ENCODE data around the gene SMAD5. TPM values are rescaled to one million over a fixed set of nuclear protein-coding genes. Genes with fewer than 3 reads are reported as not detected.
A peak's percentile ranks its signal among the peaks of the same experiment; 100 is the strongest.

The SMAD5 gene
- total and polyA plus RNA-seq, 2 of the 13 experiments (the other 11 are each of a cell fraction or from before 2014, with no cell fraction given): 27.2 to 48.5 TPM

- intact Hi-C loops (cut with micrococcal nuclease; ENCODE audit: unreplicated experiment) (no loop called here), in situ Hi-C loops (cut with HindIII; ENCODE audit: extremely low pct_ligation_motif_present, low pct_unique_long_range_greater_than_20kb) (loop anchor here (25.0 kb wide), 1 partner anchor 558 kb away; no protein-coding TSS in a partner anchor)
- WGBS (ENCODE audit: low lambda C conversion rate): 54% methylated on average over 4 of the region's 5 CpGs
- BruUV-seq (replicated peaks): no TSS peak
- peak; percentile 44 for DNase-seq (ENCODE audit: low spot score)
- H3K4me1 ChIP-seq (ENCODE audit: insufficient read depth, low read length): peaks cover 39% of the 10 kb centered on the region
- no peak overlapping the region for H3K27ac ChIP-seq (ENCODE audit: extremely low read length, insufficient read depth, low read length)
- FAIRE-seq: no peak
- no peak overlapping the region for H3K4me3 ChIP-seq (replicated peaks in 1 of 3; ENCODE audit: insufficient read depth in 1 of 3, low read depth in 2 of 3, low read length in 3 of 3)
- no peaks in the 10 kb centered on the region for H3K79me2 ChIP-seq (ENCODE audit: insufficient read depth, low read length)
- H3K36me3 ChIP-seq (replicated peaks in 1 of 2; ENCODE audit: control insufficient read depth in 1 of 2, insufficient read depth in 2 of 2, low read length in 2 of 2): no peaks in the 10 kb centered on the region
- H2AFZ ChIP-seq (ENCODE audit: low read length): no peak overlapping the region
- TF ChIP-seq, protein P1, sequence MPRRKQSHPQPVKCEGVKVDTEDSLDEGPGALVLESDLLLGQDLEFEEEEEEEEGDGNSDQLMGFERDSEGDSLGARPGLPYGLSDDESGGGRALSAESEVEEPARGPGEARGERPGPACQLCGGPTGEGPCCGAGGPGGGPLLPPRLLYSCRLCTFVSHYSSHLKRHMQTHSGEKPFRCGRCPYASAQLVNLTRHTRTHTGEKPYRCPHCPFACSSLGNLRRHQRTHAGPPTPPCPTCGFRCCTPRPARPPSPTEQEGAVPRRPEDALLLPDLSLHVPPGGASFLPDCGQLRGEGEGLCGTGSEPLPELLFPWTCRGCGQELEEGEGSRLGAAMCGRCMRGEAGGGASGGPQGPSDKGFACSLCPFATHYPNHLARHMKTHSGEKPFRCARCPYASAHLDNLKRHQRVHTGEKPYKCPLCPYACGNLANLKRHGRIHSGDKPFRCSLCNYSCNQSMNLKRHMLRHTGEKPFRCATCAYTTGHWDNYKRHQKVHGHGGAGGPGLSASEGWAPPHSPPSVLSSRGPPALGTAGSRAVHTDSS (CRISPR knock-in tag; conservative IDR thresholded peaks at IDR 0.05): no peak
- TF ChIP-seq ZNF350 (CRISPR knock-in tag; IDR thresholded peaks at IDR 0.05; ENCODE audit: borderline replicate concordance, low read depth) (no peak), TEAD3 (CRISPR knock-in tag; optimal IDR thresholded peaks at IDR 0.05; ENCODE audit: borderline replicate concordance) (peak; percentile 96), FOXP1 (IDR thresholded peaks at IDR 0.05) (no peak), FOXP1 (CRISPR knock-in tag; IDR thresholded peaks at IDR 0.05) (no peak), CC2D1A (CRISPR knock-in tag; IDR thresholded peaks at IDR 0.05) (no peak), ZNF3 (CRISPR knock-in tag; IDR thresholded peaks at IDR 0.05) (no peak), TEAD2 (CRISPR knock-in tag; IDR thresholded peaks at IDR 0.05) (no peak), DNMT1 (CRISPR knock-in tag; IDR thresholded peaks at IDR 0.05) (no peak)
- TF ChIP-seq, protein P2, sequence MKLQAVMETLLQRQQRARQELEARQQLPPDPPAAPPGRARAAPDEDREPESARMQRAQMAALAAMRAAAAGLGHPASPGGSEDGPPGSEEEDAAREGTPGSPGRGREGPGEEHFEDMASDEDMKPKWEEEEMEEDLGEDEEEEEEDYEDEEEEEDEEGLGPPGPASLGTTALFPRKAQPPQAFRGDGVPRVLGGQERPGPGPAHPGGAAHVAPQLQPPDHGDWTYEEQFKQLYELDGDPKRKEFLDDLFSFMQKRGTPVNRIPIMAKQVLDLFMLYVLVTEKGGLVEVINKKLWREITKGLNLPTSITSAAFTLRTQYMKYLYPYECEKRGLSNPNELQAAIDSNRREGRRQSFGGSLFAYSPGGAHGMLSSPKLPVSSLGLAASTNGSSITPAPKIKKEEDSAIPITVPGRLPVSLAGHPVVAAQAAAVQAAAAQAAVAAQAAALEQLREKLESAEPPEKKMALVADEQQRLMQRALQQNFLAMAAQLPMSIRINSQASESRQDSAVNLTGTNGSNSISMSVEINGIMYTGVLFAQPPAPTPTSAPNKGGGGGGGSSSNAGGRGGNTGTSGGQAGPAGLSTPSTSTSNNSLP (IDR thresholded peaks at IDR 0.05; ENCODE audit: low read depth, low read length): peak; percentile 57; the same call in 1 of the 2 replicates
- POLR2A ChIA-PET: no interaction called here
- H3K9ac ChIP-seq (ENCODE audit: insufficient read depth, low read depth, low read length): no peak overlapping the region
- no peaks in the 10 kb centered on the region for H3K9me3 ChIP-seq (ENCODE audit: low read length)
- 0 out of 5 replicates have a peak, but pooled peaks cover 0 to 1% of the 10 kb centered on the region in 2 experiments for H3K27me3 ChIP-seq (ENCODE audit: control insufficient read depth in 1 of 2, insufficient read depth in 2 of 2, low read length in 2 of 2)
- ATAC-seq: peak; percentile 85
- no peaks in the 10 kb centered on the region for H4K20me1 ChIP-seq (ENCODE audit: insufficient read depth, low read length)
- CTCF ChIA-PET (ENCODE audit: low intra/inter-chr PET ratio, low total read pairs): no interaction called here
- no peak overlapping the region for H3K4me2 ChIP-seq (ENCODE audit: low read depth, low read length)
Measured at GRCh38 chr5:136120529-136120928, 12.1 kb upstream of the SMAD5 start.

Measured in HepG2 (cell line).